GM23338 (cell line): ENCODE data around the gene HIBADH.

ENCODE experiments used
- CTCF ChIP-seq, 2 experiments: fragments of 200-600 bp in 1 of 2; sonication (generic) in 1 of 2; conservative IDR thresholded peaks; 2 replicates each; pipeline versions ENCODE4 v1.5.1 to v1.6.1; 2016 to 2017; ENCODE audit warnings: antibody characterized with exemption in 2 of 2, low read depth in 2 of 2, mild to moderate bottlenecking in 2 of 2, moderate library complexity in 1 of 2
- EZH2 ChIP-seq: fragments of 200-600 bp; sonication (generic); IDR thresholded peaks from one replicate; pipeline ENCODE4 v1.8.0; 2017; ENCODE audit warnings: antibody characterized with exemption, mild to moderate bottlenecking, low read depth; ENCODE audit not compliant: unreplicated experiment
- EZH2phosphoT487 ChIP-seq: fragments of 200-600 bp; sonication (generic); IDR thresholded peaks from one replicate; pipeline ENCODE4 v1.8.1; 2018; ENCODE audit warnings: antibody characterized with exemption; ENCODE audit not compliant: unreplicated experiment

GRCh38 chr7:27639851-27640250, 22.8 kb downstream of the HIBADH start:
- TF ChIP-seq EZH2phosphoT487 (no peak), CTCF (conservative IDR thresholded peaks at IDR 0.05; ENCODE audit: low read depth in 2 of 2) (no peak), EZH2 (no peak)
